ENCODE results near the gene ITGA2B.
"Not testable (repeated sequence)": the region's sequence is repeated elsewhere in the genome, so short reads cannot be mapped to it uniquely, and the experiment has no call there.

The ITGA2B gene

DNA sequence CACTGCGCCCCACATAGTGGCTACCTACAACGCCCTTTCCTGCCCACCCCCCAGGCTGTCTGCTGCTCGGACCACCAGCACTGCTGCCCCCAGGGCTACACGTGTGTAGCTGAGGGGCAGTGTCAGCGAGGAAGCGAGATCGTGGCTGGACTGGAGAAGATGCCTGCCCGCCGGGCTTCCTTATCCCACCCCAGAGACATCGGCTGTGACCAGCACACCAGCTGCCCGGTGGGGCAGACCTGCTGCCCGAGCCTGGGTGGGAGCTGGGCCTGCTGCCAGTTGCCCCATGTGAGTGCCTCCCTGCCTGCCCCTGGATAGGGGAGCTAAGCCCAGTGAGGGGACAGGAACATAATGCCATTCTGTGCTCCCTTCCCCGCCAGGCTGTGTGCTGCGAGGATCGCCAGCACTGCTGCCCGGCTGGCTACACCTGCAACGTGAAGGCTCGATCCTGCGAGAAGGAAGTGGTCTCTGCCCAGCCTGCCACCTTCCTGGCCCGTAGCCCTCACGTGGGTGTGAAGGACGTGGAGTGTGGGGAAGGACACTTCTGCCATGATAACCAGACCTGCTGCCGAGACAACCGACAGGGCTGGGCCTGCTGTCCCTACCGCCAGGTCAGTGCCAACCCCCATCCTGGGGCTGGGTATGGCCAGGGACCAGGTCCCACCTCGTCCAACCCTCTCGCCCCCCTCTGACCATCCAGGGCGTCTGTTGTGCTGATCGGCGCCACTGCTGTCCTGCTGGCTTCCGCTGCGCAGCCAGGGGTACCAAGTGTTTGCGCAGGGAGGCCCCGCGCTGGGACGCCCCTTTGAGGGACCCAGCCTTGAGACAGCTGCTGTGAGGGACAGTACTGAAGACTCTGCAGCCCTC lies 37.3 kb downstream of the ITGA2B start:
- Histone ChIP-seq H3K4me1 (ENCODE audit: control insufficient read depth, insufficient read depth, low read length) (no peaks in the 10 kb centered on the region), H3K27me3 (ENCODE audit: control insufficient read depth, insufficient read depth, low read length) (no peaks in the 10 kb centered on the region), H3K9ac (ENCODE audit: low read length) (no peak overlapping the region), H3K4me3 (ENCODE audit: low read length) (no peak overlapping the region), H3K36me3 (ENCODE audit: control insufficient read depth, insufficient read depth, low read length) (peaks cover 17% of the 10 kb centered on the region), H3K27ac (ENCODE audit: low read depth, low read length) (no peak overlapping the region)

- no peaks in the 10 kb centered on the region for H3K27me3 ChIP-seq (ENCODE audit: control insufficient read depth, insufficient read depth, low read length)
- H3K36me3 ChIP-seq (ENCODE audit: control insufficient read depth, insufficient read depth, low read length): peaks cover 17% of the 10 kb centered on the region
Measured at GRCh38 chr17:44351464-44351863, 38.0 kb downstream of the ITGA2B start.

DNA sequence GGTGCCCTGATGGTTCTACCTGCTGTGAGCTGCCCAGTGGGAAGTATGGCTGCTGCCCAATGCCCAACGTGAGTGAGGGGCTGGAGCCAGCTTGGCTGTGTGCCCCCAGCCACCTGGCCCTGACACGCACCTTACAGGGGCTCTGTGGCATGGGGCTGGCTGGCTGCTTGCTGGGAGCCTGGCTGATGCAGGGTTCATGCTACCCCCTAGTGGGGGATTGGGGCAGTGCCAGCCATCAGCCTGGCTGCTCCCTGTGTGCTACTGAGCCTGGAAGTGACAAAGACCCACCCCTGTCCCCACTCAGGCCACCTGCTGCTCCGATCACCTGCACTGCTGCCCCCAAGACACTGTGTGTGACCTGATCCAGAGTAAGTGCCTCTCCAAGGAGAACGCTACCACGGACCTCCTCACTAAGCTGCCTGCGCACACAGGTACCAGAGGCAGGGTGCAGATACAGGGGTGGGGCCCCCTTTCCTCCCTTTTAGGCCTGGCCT lies 38.7 kb downstream of the ITGA2B start:
- Histone ChIP-seq H3K4me1 (ENCODE audit: control insufficient read depth, insufficient read depth, low read length) (no peaks in the 10 kb centered on the region), H3K27me3 (ENCODE audit: control insufficient read depth, insufficient read depth, low read length) (no peaks in the 10 kb centered on the region), H3K4me3 (ENCODE audit: low read length) (no peak overlapping the region), H3K27ac (ENCODE audit: low read depth, low read length) (no peak overlapping the region), H3K9ac (ENCODE audit: low read length) (no peak overlapping the region), H3K36me3 (ENCODE audit: control insufficient read depth, insufficient read depth, low read length) (peaks cover 17% of the 10 kb centered on the region)

More at GRCh38 chr17:44351464-44351863, 38.0 kb downstream of the ITGA2B start:
- H3K9ac ChIP-seq (ENCODE audit: low read length): no peak overlapping the region
- H3K4me3 ChIP-seq (ENCODE audit: low read length): no peak overlapping the region
- H3K27ac ChIP-seq (ENCODE audit: low read depth, low read length): no peak overlapping the region
- H3K4me1 ChIP-seq (ENCODE audit: control insufficient read depth, insufficient read depth, low read length): no peaks in the 10 kb centered on the region

GRCh38 chr17:44349553-44350070 lies 39.8 kb downstream of the ITGA2B start:
- peaks cover 17% of the 10 kb centered on the region for H3K36me3 ChIP-seq (ENCODE audit: control insufficient read depth, insufficient read depth, low read length)
- no peak overlapping the region for H3K4me3 ChIP-seq (ENCODE audit: low read length)
- H3K4me1 ChIP-seq (ENCODE audit: control insufficient read depth, insufficient read depth, low read length): no peaks in the 10 kb centered on the region
- H3K27ac ChIP-seq (ENCODE audit: low read depth, low read length): no peak overlapping the region
- H3K9ac ChIP-seq (ENCODE audit: low read length): no peak overlapping the region
- no peaks in the 10 kb centered on the region for H3K27me3 ChIP-seq (ENCODE audit: control insufficient read depth, insufficient read depth, low read length)

GRCh38 chr17:44348988-44349364 lies 40.5 kb downstream of the ITGA2B start:
- Histone ChIP-seq H3K4me3 (ENCODE audit: low read length) (no peak overlapping the region), H3K9ac (ENCODE audit: low read length) (no peak overlapping the region), H3K36me3 (ENCODE audit: control insufficient read depth, insufficient read depth, low read length) (peaks cover 17% of the 10 kb centered on the region), H3K4me1 (ENCODE audit: control insufficient read depth, insufficient read depth, low read length) (peaks cover 3% of the 10 kb centered on the region), H3K27ac (ENCODE audit: low read depth, low read length) (no peak overlapping the region), H3K27me3 (ENCODE audit: control insufficient read depth, insufficient read depth, low read length) (no peaks in the 10 kb centered on the region)

GRCh38 chr17:44348234-44348987 lies 41.0 kb downstream of the ITGA2B start:
- Histone ChIP-seq H3K27me3 (ENCODE audit: control insufficient read depth, insufficient read depth, low read length) (no peaks in the 10 kb centered on the region), H3K9ac (ENCODE audit: low read length) (no peak overlapping the region), H3K4me1 (ENCODE audit: control insufficient read depth, insufficient read depth, low read length) (peaks cover 3% of the 10 kb centered on the region), H3K36me3 (ENCODE audit: control insufficient read depth, insufficient read depth, low read length) (peaks cover 17% of the 10 kb centered on the region), H3K27ac (ENCODE audit: low read depth, low read length) (no peak overlapping the region), H3K4me3 (ENCODE audit: low read length) (no peak overlapping the region)

DNA sequence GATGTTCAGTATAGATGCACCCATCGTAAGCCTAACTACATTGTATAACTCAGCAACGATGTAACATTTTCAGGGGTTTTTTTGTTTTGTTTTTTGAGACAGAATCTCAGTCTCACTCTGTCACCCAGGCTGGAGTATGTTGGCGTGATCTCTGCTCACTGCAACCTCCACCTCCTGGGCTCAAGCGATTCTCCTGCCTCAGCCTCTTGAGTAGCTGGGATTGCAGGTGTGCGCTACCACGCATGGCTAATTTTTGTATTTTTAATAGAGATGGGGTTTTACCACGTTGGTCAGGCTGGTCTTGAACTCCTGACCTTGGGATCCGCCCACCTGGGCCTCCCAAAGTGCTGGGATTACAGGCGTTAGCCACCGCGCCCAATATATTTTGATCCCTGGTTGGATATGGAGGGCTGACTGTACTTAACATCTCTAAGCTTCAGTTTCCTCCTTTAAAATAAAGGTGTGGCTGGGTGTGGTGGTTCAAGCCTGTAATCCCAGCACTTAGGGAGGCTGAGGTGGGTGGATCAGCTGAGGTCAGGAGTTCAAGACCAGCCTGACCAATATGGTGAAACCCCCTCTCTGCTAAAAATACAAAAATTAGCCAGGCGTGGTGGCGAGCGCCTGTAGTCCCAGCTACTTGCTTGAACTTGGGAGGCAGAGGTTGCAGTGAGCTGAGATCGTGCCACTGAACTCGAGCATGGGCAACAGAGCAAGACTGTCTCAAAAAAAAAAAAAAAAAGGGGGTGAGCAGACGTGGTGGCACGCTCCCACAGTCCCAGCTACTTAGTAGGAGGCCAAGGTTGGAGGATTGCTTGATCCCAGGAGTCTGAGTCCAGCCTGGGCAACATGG lies 42.0 kb downstream of the ITGA2B start:
- H3K9ac ChIP-seq (ENCODE audit: low read length); H3K27me3 ChIP-seq (ENCODE audit: control insufficient read depth, insufficient read depth, low read length); H3K4me3 ChIP-seq (ENCODE audit: low read length); H3K4me1 ChIP-seq (ENCODE audit: control insufficient read depth, insufficient read depth, low read length); H3K27ac ChIP-seq (ENCODE audit: low read depth, low read length): not testable (repeated sequence)
- peaks cover 17% of the 10 kb centered on the region for H3K36me3 ChIP-seq (ENCODE audit: control insufficient read depth, insufficient read depth, low read length)

- no peak overlapping the region for H3K9ac ChIP-seq (ENCODE audit: low read length)
- no peak overlapping the region for H3K27ac ChIP-seq (ENCODE audit: low read depth, low read length)
- peaks cover 3% of the 10 kb centered on the region for H3K4me1 ChIP-seq (ENCODE audit: control insufficient read depth, insufficient read depth, low read length)
- peaks cover 10% of the 10 kb centered on the region for H3K36me3 ChIP-seq (ENCODE audit: control insufficient read depth, insufficient read depth, low read length)
- H3K4me3 ChIP-seq (ENCODE audit: low read length): peak overlapping the region; percentile 83
- H3K27me3 ChIP-seq (ENCODE audit: control insufficient read depth, insufficient read depth, low read length): no peaks in the 10 kb centered on the region
Measured at GRCh38 chr17:44346064-44346844, 43.2 kb downstream of the ITGA2B start.

- H3K27me3 ChIP-seq (ENCODE audit: control insufficient read depth, insufficient read depth, low read length): no peaks in the 10 kb centered on the region
- peak overlapping the region; percentile 53 for H3K9ac ChIP-seq (ENCODE audit: low read length)
- peak overlapping the region; percentile 73 for H3K27ac ChIP-seq (ENCODE audit: low read depth, low read length)
- peak overlapping the region; percentile 83 for H3K4me3 ChIP-seq (ENCODE audit: low read length)
- peaks cover 3% of the 10 kb centered on the region for H3K4me1 ChIP-seq (ENCODE audit: control insufficient read depth, insufficient read depth, low read length)
- H3K36me3 ChIP-seq (ENCODE audit: control insufficient read depth, insufficient read depth, low read length): peaks cover 6% of the 10 kb centered on the region
Measured at GRCh38 chr17:44345454-44346026, 43.9 kb downstream of the ITGA2B start.

DNA sequence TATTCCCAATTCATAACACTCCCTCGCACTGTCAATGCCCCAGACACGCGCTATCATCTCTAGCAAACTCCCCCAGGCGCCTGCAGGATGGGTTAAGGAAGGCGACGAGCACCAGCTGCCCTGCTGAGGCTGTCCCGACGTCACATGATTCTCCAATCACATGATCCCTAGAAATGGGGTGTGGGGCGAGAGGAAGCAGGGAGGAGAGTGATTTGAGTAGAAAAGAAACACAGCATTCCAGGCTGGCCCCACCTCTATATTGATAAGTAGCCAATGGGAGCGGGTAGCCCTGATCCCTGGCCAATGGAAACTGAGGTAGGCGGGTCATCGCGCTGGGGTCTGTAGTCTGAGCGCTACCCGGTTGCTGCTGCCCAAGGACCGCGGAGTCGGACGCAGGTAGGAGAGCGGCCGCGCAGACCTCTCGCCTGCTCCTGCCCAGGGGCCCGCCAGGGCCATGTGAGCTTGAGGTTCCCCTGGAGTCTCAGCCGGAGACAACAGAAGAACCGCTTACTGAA lies 44.5 kb downstream of the ITGA2B start, which contains the start of gene GRN:
GRN (plus strand) TSS at position 364 of the 515 bp plus-strand sequence. CDS start 3,863 bp downstream, outside the sequence.
- Histone ChIP-seq H3K27me3 (ENCODE audit: control insufficient read depth, insufficient read depth, low read length) (no peaks in the 10 kb centered on the region), H3K36me3 (ENCODE audit: control insufficient read depth, insufficient read depth, low read length) (peaks cover 5% of the 10 kb centered on the region), H3K9ac (ENCODE audit: low read length) (peak within 1 kb of the TSS; percentile 53), H3K4me3 (ENCODE audit: low read length) (peak within 1 kb of the TSS; percentile 83), H3K27ac (ENCODE audit: low read depth, low read length) (peak within 1 kb of the TSS; percentile 73), H3K4me1 (ENCODE audit: control insufficient read depth, insufficient read depth, low read length) (peaks cover 3% of the 10 kb centered on the region)

Measured in rectal smooth muscle tissue (tissue), 1 donor.